Mucosa of descending colon (tissue), 3 donors: ENCODE data around the gene CADM1. TPM values are rescaled to one million over a fixed set of nuclear protein-coding genes. Genes with fewer than 3 reads are reported as not detected.

ENCODE experiments used
- ATAC-seq: fragments of 200-7000 bp; cut with Tn5 transposase; one replicate; pipeline ENCODE4 v1.9.1; 2020; ENCODE audit warnings: mild to moderate bottlenecking, moderate library complexity
- DNase-seq, 3 donors: peaks; one replicate each; pipeline ENCODE4 v3.0.0-alpha.2; 2020
- H3K36me3 ChIP-seq: fragments of 200-600 bp; one replicate; pipeline ENCODE4 v1.8.0; 2021; ENCODE audit warnings: low read depth, mild to moderate bottlenecking
- H3K4me1 ChIP-seq: fragments of 200-600 bp; one replicate; pipeline ENCODE4 v1.8.0; 2021; ENCODE audit warnings: low read depth, mild to moderate bottlenecking
- H3K4me3 ChIP-seq: fragments of 200-600 bp; one replicate; pipeline ENCODE4 v1.8.0; 2021; ENCODE audit warnings: mild to moderate bottlenecking
- H3K9me3 ChIP-seq: fragments of 200-600 bp; one replicate; pipeline ENCODE4 v1.8.0; 2021; ENCODE audit warnings: mild to moderate bottlenecking
- intact Hi-C, 2 donors: fragments of 100-400 bp; cut with DNase I in 1 of 2; cut with micrococcal nuclease in 1 of 2; formaldehyde crosslinking; loops; one replicate each; pipeline versions ENCODE4 v1.11.0 to v1.11.1; 2022; cut with DNase I, micrococcal nuclease
- total RNA-seq, 3 donors: library from RNA; stranded (reverse); fragmentation: NEBNext Ultra II Directional in 2 of 3; extraction: Animal tissue kit (Norgen Biotek cat#: 25700) in 2 of 3; gene quantifications; one replicate each; pipeline versions ENCODE4 v1.2.1 to v1.2.4, GENCODE V29; 2021 to 2023
- TF ChIP-seq, protein P1 (sequence below): fragments of 200-600 bp; IDR thresholded peaks from one replicate; pipeline ENCODE4 v1.8.0; 2022; ENCODE audit warnings: antibody characterized with exemption, mild to moderate bottlenecking
- donor health status: DM: no; HTN: no; CAD: no; lungs with moderate emphysema.
- donor health status: DM: no; HTN: no; CAD: no.
- donor health status: DM: no; HTN: yes; CAD: no.

Gene CADM1
- total RNA-seq, 3 donors from 2014 or later = 4.3 to 20.2 (median 7.2) TPM

DNA sequence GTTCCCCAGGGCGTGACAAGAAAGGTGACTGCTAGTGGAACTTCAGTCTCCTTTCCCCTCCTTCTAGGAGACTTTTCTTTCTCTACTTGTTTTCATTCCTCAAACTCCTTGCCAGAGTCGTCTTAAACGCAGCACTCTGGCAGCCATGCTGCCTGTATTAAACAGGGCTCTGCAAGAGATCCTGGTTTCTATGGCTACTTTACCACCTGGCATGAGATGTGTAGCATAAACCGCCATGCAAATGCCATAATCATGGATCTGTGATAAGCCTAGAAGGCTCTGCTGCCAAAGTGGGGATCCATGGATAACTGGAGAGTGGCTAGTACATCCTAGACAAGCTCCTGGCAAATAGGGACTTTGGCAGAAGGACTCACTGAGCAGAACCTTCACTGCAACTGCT, 321.1 kb downstream of the CADM1 start:
- DNase-seq (no peak), ATAC-seq (no peak)
- intact Hi-C loops = no loop called here
- Histone ChIP-seq H3K36me3 (no peaks in the 10 kb centered on the region), H3K4me1 (no peaks in the 10 kb centered on the region), H3K4me3 (no peak overlapping the region), H3K9me3 (no peaks in the 10 kb centered on the region)
- TF ChIP-seq, protein P1, sequence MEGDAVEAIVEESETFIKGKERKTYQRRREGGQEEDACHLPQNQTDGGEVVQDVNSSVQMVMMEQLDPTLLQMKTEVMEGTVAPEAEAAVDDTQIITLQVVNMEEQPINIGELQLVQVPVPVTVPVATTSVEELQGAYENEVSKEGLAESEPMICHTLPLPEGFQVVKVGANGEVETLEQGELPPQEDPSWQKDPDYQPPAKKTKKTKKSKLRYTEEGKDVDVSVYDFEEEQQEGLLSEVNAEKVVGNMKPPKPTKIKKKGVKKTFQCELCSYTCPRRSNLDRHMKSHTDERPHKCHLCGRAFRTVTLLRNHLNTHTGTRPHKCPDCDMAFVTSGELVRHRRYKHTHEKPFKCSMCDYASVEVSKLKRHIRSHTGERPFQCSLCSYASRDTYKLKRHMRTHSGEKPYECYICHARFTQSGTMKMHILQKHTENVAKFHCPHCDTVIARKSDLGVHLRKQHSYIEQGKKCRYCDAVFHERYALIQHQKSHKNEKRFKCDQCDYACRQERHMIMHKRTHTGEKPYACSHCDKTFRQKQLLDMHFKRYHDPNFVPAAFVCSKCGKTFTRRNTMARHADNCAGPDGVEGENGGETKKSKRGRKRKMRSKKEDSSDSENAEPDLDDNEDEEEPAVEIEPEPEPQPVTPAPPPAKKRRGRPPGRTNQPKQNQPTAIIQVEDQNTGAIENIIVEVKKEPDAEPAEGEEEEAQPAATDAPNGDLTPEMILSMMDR = no peak

DNA sequence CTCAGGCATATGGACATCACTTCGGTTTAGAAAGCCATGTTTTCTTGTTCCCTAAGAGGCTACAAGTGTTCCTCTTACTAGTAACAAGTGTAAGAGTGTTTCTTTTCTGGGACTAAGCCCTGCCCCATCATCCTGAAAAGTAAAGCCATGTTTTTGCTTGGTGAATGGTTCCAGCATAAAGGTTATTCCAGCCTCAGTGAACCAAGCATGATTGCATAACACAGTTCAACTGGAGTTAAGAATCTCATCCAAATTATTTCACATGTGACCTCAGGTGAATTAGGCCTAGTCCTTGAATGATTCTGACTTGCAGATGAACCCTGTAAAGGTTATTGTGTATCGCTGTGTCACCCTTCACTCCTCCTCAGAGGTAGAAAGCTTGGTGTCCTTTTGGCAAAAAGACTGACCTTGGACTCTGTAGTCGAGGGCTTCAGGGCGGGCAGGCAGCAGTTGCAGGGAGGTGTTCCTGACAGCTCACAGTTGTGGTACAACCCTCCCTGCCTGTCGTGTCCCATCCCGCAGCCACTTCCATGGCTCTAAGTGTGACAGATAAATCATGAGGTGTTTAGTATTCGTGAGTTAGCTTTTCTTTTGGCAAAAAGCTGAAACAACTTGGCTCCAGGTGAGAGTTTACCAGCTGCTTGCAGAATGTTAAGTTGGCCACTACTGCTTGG, 321.8 kb downstream of the CADM1 start:
- Histone ChIP-seq H3K36me3 (no peaks in the 10 kb centered on the region), H3K4me1 (no peaks in the 10 kb centered on the region), H3K9me3 (no peaks in the 10 kb centered on the region), H3K4me3 (no peak overlapping the region)
- TF ChIP-seq, protein P1 = no peak
- DNase-seq (no peak), ATAC-seq (no peak)
- intact Hi-C loops = no loop called here

DNA sequence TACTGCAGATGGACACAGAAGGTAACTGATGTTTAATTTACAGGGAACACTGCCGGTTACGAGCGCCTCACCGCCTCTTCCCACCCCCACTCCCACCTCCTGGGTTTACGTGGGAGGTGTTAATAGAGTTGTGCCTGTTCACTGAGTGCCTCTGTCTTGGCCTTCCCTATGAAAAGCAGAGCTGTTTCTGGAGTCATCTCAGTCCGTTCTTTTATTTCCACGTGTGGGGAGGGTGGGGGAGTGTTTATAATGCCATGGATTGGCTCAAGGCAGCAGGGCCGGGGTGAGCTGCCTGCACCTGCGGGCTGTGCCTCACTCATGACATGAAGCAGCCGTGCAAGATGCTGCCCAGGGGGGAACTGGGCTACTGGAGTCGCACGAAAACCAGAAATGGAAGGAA, 322.7 kb downstream of the CADM1 start:
- Histone ChIP-seq H3K9me3 (no peaks in the 10 kb centered on the region), H3K36me3 (no peaks in the 10 kb centered on the region), H3K4me3 (no peak overlapping the region), H3K4me1 (no peaks in the 10 kb centered on the region)
- TF ChIP-seq, protein P1 = no peak
- intact Hi-C loops = no loop called here
- ATAC-seq = no peak
- DNase-seq = no peak

DNA sequence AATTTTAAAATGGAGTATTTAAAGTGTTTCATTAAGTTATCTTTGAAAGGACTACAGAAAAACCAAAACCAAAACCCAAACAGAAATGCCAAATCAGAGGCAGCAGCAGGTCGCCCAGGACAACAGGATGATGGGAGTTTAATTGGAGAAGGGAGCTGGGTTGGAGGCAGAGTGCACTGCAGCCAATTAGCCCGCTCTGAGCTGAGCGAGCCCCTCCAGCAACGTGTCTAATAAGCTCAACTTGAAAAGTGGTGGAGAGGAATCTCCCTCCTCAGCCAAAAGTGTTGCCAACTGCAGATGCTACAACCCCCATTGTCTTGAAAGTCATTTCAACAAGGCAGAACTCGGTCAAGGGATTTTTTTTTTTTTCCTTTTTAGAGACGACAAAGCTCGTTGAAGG, 323.9 kb downstream of the CADM1 start:
- no peaks in the 10 kb centered on the region for H3K36me3 ChIP-seq
- no peak for ATAC-seq
- no peaks in the 10 kb centered on the region for H3K9me3 ChIP-seq

DNA sequence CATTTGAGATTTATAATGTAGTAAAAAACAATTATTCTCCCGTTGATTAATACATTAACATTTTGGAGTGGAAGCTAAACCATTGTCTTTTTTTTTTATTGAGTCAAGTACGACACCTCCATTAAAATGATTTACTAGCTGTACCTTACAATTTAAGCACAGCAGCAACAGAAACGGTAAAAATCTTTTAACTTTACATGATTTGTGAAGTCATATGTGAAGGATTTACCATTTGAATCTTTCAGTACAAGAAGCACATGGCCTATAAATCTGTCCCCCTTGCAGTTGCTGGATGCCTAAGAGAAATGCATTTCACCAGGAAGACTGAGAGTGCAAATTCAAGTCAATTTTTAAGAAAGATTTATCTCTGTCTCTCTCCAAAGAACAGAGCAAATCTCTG, 324.6 kb downstream of the CADM1 start:
- ATAC-seq (no peak), DNase-seq (no peak)
- intact Hi-C loops = no loop called here
- Histone ChIP-seq H3K9me3 (no peaks in the 10 kb centered on the region), H3K36me3 (no peaks in the 10 kb centered on the region), H3K4me3 (no peak overlapping the region), H3K4me1 (no peaks in the 10 kb centered on the region)
- TF ChIP-seq, protein P1 = no peak

More for the DNA sequence above, 323.9 kb downstream of the CADM1 start:
- TF ChIP-seq, protein P1 = no peak
- Histone ChIP-seq H3K4me1 (no peaks in the 10 kb centered on the region), H3K4me3 (no peak overlapping the region)
- no peak for DNase-seq
- intact Hi-C loops = no loop called here

DNA sequence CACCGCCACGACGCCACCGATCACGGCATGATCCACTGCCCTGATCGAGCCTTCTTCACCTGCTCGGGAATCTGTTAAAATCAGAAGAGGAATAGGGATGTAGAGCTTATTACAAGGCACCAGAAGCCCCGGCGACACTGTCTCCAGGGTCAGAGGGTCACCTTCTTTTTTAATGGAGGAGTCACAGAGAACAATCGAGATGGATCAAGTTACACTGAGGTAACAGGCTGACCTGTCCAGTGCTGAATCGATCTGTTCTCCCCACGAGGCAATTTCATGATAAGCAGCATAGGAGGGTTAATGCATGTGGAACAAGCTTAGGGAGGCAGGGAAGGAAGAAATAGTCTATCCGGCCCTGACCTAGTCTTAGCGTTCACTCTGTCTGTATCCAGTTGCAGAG, 325.5 kb downstream of the CADM1 start:
- Histone ChIP-seq H3K36me3 (no peaks in the 10 kb centered on the region), H3K4me3 (no peak overlapping the region), H3K4me1 (no peaks in the 10 kb centered on the region), H3K9me3 (no peaks in the 10 kb centered on the region)
- ATAC-seq (no peak), DNase-seq (no peak)
- TF ChIP-seq, protein P1 = no peak
- intact Hi-C loops = no loop called here
